Measurements from ENCODE around the gene TLR8.
A peak's percentile ranks its signal among the peaks of the same experiment; 100 is the strongest.
"Not testable (repeated sequence)": the region's sequence is repeated elsewhere in the genome, so short reads cannot be mapped to it uniquely, and the experiment has no call there.

Gene TLR8

GRCh38 chrX:12898073-12898472, 8.3 kb upstream of the TLR8 start:
- DNase-seq (ENCODE audit: low spot score), result no peak

DNA sequence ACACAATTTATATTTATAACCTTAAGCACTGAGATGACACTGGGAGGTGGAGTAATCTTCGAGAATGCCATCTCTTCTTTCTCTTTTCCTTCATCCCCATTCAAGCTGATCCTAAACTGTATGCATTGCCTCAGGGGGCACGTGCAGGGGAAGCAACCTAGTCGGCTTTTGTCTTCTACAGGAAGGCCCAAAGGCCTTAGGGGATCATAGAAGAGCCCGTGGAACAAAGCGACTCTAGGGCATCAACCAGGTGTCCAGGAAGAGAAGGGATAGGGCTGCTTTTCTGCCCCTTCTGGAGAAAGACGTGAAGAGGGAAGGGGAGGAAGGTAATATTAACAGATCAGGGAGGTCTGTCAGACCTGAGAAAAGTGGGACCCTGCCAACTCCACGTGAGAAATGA, 6.9 kb upstream of the TLR8 start:
- DNase-seq (ENCODE audit: low spot score), result no peak

GRCh38 chrX:12901486-12901885, 4.9 kb upstream of the TLR8 start:
- peak; percentile 37 for DNase-seq (ENCODE audit: low spot score)

- no peak for DNase-seq (ENCODE audit: low spot score)
Measured at GRCh38 chrX:12903646-12904045, 2.8 kb upstream of the TLR8 start.

DNA sequence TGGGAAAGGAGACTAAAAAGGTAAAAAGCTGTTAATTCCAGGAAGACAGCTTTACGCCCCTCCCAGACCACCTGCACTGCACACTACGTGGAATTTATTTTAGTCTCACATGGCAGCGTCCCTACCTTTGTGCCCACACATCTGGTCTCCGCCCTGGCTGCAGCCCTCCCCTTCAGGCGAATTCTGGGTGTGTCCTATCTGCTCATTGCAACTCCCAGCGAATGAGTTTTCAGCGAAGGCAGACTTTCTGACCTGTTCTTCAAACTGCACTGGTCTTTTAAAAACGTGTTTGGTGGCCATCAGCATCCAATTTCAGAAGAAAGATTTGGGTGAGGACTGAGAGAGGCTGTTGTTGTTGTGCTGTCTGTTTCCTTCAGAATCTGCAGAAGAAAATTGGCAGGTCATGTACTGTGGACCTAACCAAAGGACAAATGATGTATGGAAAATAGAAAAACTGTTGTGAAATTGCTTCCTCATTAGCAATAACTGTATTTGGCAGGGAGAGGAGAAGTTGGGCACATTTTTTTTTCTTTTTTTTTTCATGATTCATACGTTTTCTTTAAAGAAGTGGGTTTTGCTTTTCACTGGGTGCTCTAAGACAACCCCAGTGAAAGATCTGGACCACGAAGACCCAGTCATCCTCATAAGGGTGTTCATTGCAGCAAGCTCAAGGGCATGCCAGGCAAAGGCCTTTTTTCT, 4.2 kb downstream of the TLR8 start:
- DNase-seq (ENCODE audit: low spot score), result no peak

- no peak for DNase-seq (ENCODE audit: low spot score)
Measured at GRCh38 chrX:12911122-12911470, 4.7 kb downstream of the TLR8 start.

- DNase-seq (ENCODE audit: low spot score), result no peak
Measured at GRCh38 chrX:12912791-12913482, 6.5 kb downstream of the TLR8 start.

DNA sequence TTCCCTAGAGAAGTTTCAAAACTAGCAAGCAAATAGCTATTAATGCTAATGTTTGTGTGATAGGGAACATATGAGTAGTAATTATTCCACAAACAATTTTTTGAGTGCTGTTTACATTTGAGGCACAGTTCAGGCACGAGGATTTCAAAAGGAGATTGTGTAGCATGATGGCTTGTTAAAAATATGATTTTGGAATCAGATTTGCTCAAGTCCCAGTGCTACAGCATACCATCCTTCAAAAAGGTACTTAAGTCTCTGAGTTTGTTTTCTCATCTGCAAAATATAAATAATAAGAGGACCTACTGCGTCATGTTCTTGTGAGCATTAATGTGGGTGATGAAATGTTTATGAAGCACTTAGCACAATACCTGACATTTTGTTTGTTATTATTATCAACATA, 11.3 kb downstream of the TLR8 start:
- DNase-seq (ENCODE audit: low spot score), result no peak

- no peak for DNase-seq (ENCODE audit: low spot score)
Measured at GRCh38 chrX:12919051-12919450, 12.6 kb downstream of the TLR8 start.

DNA sequence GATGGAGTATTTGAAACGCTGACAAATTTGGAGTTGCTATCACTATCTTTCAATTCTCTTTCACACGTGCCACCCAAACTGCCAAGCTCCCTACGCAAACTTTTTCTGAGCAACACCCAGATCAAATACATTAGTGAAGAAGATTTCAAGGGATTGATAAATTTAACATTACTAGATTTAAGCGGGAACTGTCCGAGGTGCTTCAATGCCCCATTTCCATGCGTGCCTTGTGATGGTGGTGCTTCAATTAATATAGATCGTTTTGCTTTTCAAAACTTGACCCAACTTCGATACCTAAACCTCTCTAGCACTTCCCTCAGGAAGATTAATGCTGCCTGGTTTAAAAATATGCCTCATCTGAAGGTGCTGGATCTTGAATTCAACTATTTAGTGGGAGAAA, 13.2 kb downstream of the TLR8 start:
- DNase-seq (ENCODE audit: low spot score), result no peak

DNA sequence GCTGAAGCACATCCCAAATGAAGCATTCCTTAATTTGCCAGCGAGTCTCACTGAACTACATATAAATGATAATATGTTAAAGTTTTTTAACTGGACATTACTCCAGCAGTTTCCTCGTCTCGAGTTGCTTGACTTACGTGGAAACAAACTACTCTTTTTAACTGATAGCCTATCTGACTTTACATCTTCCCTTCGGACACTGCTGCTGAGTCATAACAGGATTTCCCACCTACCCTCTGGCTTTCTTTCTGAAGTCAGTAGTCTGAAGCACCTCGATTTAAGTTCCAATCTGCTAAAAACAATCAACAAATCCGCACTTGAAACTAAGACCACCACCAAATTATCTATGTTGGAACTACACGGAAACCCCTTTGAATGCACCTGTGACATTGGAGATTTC, 14.6 kb downstream of the TLR8 start:
- no peak for DNase-seq (ENCODE audit: low spot score)

GRCh38 chrX:12921886-12922598, 15.6 kb downstream of the TLR8 start:
- DNase-seq (ENCODE audit: low spot score), result no peak

DNA sequence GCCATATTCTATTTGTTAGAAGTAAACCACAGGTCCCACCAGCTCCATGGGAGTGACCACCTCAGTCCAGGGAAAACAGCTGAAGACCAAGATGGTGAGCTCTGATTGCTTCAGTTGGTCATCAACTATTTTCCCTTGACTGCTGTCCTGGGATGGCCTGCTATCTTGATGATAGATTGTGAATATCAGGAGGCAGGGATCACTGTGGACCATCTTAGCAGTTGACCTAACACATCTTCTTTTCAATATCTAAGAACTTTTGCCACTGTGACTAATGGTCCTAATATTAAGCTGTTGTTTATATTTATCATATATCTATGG, 16.1 kb downstream of the TLR8 start:
- DNase-seq (ENCODE audit: low spot score), result no peak

DNA sequence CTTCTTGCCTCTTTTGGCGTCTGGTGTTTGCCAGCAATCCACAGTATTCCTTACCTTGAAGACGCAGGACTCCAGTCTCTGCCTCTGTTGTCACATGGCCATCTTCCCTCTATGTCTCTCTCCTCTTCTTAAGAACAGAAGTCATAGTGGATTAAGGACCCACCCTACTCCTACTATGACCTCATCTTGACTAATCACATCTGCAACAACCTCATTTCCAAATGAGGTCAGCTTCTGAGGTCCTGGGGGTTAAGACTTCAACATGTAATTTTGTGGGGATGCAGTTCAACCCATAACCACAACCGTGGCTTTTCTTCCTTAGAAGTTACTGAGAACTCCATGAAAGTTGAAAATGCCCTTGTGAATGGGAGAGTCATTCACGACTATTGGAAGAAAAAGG, 23.3 kb downstream of the TLR8 start:
- no peak for DNase-seq (ENCODE audit: low spot score)

GRCh38 chrX:12930150-12930549, 23.7 kb downstream of the TLR8 start:
- DNase-seq (ENCODE audit: low spot score), result no peak

DNA sequence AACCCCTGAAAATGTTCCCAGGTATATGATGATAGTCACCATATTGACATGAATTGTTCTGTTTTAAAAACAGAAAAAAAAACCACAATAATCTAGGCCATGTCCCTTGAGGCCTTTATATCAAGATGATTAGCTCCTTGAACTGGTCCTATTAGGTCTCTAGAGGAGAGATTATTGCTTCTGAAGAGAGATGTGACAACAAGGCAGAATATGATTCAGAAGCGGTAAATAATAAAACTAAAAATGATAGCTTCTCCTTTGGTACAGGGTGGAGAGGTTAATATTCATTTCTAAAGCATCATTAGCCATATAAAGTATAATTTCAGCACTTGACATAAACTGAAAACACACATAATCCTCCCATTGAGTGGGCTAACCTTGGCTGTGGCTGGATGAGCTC, 25.8 kb downstream of the TLR8 start:
- no peak for DNase-seq (ENCODE audit: low spot score)

DNA sequence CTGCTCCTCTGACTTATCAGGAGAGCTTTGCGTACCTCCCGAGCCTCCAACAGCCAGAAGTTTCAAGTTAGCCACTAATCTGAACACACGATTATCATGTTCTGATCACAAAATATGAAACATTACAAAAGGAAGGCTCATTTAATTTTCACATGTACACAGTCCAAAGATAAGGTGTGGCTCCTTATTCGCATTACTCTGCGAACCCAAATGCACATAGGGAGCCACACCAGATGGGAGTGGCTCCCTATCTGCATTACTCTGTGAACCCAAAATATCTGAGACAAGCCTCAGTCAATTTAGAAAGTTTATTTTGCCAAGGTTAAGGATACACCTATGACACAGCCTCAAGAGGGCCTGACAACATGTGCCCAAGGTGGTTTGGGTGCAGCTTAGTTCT, 28.4 kb downstream of the TLR8 start:
- DNase-seq (ENCODE audit: low spot score), result no peak

DNA sequence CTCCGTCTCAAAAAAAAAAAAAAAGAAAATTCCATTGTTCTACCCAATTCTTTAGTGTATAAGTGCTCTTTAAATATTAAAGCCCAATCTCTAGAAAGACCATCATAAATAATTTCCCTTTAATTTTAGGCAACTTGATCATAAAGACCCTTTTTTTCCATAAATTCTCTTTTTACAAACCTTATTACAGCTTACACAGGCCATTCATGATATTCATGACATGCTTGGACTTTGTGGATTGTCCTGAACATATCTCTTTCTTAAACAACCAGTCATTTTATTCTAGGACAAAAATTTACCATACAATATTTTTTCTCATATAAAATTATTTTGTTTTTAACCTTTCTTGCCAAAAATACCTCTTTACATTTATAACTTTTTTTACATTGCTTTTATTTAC, 30.5 kb downstream of the TLR8 start:
- no peak for DNase-seq (ENCODE audit: low spot score)

DNA sequence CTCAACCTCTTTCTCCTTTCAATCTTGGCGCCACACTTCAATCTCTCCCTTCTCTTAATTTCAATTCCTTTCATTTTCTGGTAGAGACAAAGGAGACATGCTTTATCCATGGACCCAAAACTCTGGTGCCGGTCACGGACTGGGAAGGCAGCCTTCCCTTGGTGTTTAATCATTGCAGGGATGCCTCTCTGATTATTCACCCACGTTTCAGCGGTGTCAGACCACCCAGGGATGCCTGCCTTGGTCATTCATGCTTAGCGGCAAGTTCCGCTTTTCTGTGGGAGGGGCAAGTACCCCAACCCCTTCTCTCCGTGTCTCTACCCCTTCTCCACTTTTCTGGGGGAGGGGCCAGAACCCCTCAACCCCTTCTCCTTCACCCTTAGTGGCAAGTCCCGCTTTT, 34.1 kb downstream of the TLR8 start:
- not testable (repeated sequence) for DNase-seq (ENCODE audit: low spot score)

GRCh38 chrX:12943592-12943991, 37.2 kb downstream of the TLR8 start:
- not testable (repeated sequence) for DNase-seq (ENCODE audit: low spot score)

DNA sequence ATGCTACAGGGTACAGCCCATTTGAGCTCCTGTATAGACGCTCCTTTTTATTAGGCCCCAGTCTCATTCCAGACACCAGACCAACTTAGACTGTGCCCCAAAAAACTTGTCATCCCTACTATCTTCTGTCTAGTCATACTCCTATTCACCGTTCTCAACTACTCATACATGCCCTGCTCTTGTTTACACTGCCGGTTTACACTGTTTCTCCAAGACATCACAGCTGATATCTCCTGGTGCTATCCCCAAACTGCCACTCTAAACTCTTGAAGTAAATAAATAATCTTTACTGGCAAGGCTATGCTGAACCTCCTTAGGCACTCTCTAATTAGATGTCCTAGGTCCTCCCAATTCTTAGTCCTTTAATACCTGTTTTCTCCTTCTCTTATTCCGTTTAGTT, 38.0 kb downstream of the TLR8 start:
- DNase-seq (ENCODE audit: low spot score), result not testable (repeated sequence)

DNA sequence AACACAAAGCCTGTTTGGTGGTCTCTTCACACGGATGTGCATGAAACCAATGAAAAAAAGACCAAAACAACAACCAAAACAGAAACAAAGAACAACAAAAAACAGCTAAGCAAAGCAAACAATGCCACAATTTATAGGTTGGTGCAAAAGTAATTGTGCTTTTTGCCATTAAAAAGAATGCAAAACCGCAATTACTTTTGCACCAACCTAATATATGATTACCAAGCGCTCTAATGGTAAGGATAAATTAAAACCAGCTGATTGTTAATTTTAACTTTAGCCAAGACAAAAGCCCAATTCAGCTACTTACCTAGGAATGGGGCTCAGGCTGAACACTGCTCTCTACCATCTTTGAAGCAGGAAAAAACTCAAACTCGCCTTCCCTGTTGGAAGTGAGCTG, 39.1 kb downstream of the TLR8 start:
- no peak for DNase-seq (ENCODE audit: low spot score)

GRCh38 chrX:12946406-12946805, 40.0 kb downstream of the TLR8 start:
- DNase-seq (ENCODE audit: low spot score), result no peak
